SK-N-SH treated with all-trans-retinoic acid at 6 μM for 48 hours (cell line): Measurements from ENCODE around the gene SLC16A1.

Experiments used
- ATAC-seq: fragments of 200-7000 bp; cut with Tn5 transposase; 3 replicates; pipeline ENCODE4 v1.9.1; 2020; ENCODE audit warnings: mild to moderate bottlenecking, moderate library complexity
- ARNTL ChIP-seq: fragments of 450-650 bp; formaldehyde crosslinking; IDR thresholded peaks from 2 replicates; pipeline ENCODE4 v1.5.0; 2020; ENCODE audit warnings: low read depth, mild to moderate bottlenecking, moderate library complexity, borderline replicate concordance
- BACH2 ChIP-seq: fragments of 250-450 bp; sonication (Bioruptor Pico); IDR thresholded peaks from 2 replicates; pipeline ENCODE4 v1.9.0; 2021; ENCODE audit warnings: mild to moderate bottlenecking, borderline replicate concordance
- CREB5 ChIP-seq: fragments of 250-450 bp; sonication (Bioruptor Pico); IDR thresholded peaks from 2 replicates; pipeline ENCODE4 v1.5.1; 2020; ENCODE audit warnings: low read depth, mild to moderate bottlenecking, moderate library complexity
- CSDC2 ChIP-seq: fragments of 250-450 bp; sonication (Bioruptor Pico); IDR thresholded peaks from 2 replicates; pipeline ENCODE4 v1.5.0; 2020; ENCODE audit warnings: mild to moderate bottlenecking, moderate library complexity
- ESRRG ChIP-seq: fragments of 250-450 bp; sonication (Bioruptor Pico); IDR thresholded peaks from 2 replicates; pipeline ENCODE4 v1.6.1; 2021; ENCODE audit warnings: mild to moderate bottlenecking
- GLIS3 ChIP-seq: fragments of 250-450 bp; sonication (Bioruptor Pico); IDR thresholded peaks from 2 replicates; pipeline ENCODE4 v1.5.0; 2020; ENCODE audit warnings: mild to moderate bottlenecking, moderate library complexity
- OSR1 ChIP-seq: fragments of 250-450 bp; sonication (Bioruptor Pico); IDR thresholded peaks from 2 replicates; pipeline ENCODE4 v1.8.0; 2022; ENCODE audit warnings: moderate library complexity, mild to moderate bottlenecking, inconsistent platforms
- RARB ChIP-seq: fragments of 250-450 bp; sonication (Bioruptor Pico); IDR thresholded peaks from 2 replicates; pipeline ENCODE4 v1.8.0; 2021; ENCODE audit warnings: mild to moderate bottlenecking, moderate library complexity
- SNAI2 ChIP-seq: fragments of 250-450 bp; sonication (Bioruptor Pico); IDR thresholded peaks from 2 replicates; pipeline ENCODE4 v1.5.0; 2020; ENCODE audit warnings: mild to moderate bottlenecking, moderate library complexity
- TCF4 ChIP-seq: fragments of 250-450 bp; sonication (Bioruptor Pico); IDR thresholded peaks from 2 replicates; pipeline ENCODE4 v1.8.0; 2021; ENCODE audit warnings: mild to moderate bottlenecking, moderate library complexity, borderline replicate concordance
- TOX ChIP-seq: fragments of 250-450 bp; sonication (Bioruptor Pico); IDR thresholded peaks from 2 replicates; pipeline ENCODE4 v1.8.0; 2021; ENCODE audit warnings: mild to moderate bottlenecking, moderate library complexity, borderline replicate concordance
- ZC3H10 ChIP-seq: fragments of 250-450 bp; sonication (Bioruptor Pico); IDR thresholded peaks from 2 replicates; pipeline ENCODE4 v1.5.1; 2021; ENCODE audit warnings: mild to moderate bottlenecking, moderate library complexity
- ZFP3 ChIP-seq: fragments of 250-450 bp; sonication (Bioruptor Pico); IDR thresholded peaks from 2 replicates; pipeline ENCODE4 v1.5.0; 2020; ENCODE audit warnings: mild to moderate bottlenecking, moderate library complexity
- ZFP30 ChIP-seq: fragments of 450-650 bp; formaldehyde crosslinking; IDR thresholded peaks from 2 replicates; pipeline ENCODE4 v1.5.0; 2022; ENCODE audit warnings: mild to moderate bottlenecking, moderate library complexity
- ZNF565 ChIP-seq: fragments of 450-650 bp; formaldehyde crosslinking; conservative IDR thresholded peaks from 2 replicates; pipeline ENCODE4 v1.5.0; 2020; ENCODE audit warnings: low read depth, mild to moderate bottlenecking, moderate library complexity
- ZNF8 ChIP-seq: fragments of 450-650 bp; formaldehyde crosslinking; IDR thresholded peaks from 2 replicates; pipeline ENCODE4 v1.5.0; 2020; ENCODE audit warnings: mild to moderate bottlenecking, moderate library complexity
- TF ChIP-seq, protein P1 (sequence below): fragments of 250-450 bp; sonication (Bioruptor Pico); IDR thresholded peaks from 2 replicates; pipeline ENCODE4 v1.8.0; 2020; ENCODE audit warnings: mild to moderate bottlenecking, moderate library complexity, borderline replicate concordance
- TF ChIP-seq, protein P2 (sequence below): fragments of 250-450 bp; sonication (Bioruptor Pico); IDR thresholded peaks from 2 replicates; pipeline ENCODE4 v1.8.0; 2021; ENCODE audit warnings: low read depth, mild to moderate bottlenecking, moderate library complexity, borderline replicate concordance
- TF ChIP-seq, protein P3 (sequence below): fragments of 250-450 bp; sonication (Bioruptor Pico); IDR thresholded peaks from 2 replicates; pipeline ENCODE4 v1.5.0; 2020; ENCODE audit warnings: mild to moderate bottlenecking, moderate library complexity

SLC16A1 gene

GRCh38 chr1:112988367-112988766 is 32.4 kb upstream of the SLC16A1 start:
- TF ChIP-seq, protein P1, sequence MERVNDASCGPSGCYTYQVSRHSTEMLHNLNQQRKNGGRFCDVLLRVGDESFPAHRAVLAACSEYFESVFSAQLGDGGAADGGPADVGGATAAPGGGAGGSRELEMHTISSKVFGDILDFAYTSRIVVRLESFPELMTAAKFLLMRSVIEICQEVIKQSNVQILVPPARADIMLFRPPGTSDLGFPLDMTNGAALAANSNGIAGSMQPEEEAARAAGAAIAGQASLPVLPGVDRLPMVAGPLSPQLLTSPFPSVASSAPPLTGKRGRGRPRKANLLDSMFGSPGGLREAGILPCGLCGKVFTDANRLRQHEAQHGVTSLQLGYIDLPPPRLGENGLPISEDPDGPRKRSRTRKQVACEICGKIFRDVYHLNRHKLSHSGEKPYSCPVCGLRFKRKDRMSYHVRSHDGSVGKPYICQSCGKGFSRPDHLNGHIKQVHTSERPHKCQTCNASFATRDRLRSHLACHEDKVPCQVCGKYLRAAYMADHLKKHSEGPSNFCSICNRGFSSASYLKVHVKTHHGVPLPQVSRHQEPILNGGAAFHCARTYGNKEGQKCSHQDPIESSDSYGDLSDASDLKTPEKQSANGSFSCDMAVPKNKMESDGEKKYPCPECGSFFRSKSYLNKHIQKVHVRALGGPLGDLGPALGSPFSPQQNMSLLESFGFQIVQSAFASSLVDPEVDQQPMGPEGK (CRISPR knock-in tag), result no peak
- TF ChIP-seq ZC3H10 (CRISPR knock-in tag) (no peak), TOX (CRISPR knock-in tag) (no peak), GLIS3 (CRISPR knock-in tag) (no peak), ZNF565 (CRISPR knock-in tag) (no peak), ARNTL (CRISPR knock-in tag) (no peak), CSDC2 (CRISPR knock-in tag) (no peak), ZFP30 (no peak), TCF4 (CRISPR knock-in tag) (no peak), ZFP3 (CRISPR knock-in tag) (no peak), SNAI2 (CRISPR knock-in tag) (no peak), RARB (no peak)
- TF ChIP-seq, all 23 proteins: peak for 0
- ATAC-seq, result no peak

DNA sequence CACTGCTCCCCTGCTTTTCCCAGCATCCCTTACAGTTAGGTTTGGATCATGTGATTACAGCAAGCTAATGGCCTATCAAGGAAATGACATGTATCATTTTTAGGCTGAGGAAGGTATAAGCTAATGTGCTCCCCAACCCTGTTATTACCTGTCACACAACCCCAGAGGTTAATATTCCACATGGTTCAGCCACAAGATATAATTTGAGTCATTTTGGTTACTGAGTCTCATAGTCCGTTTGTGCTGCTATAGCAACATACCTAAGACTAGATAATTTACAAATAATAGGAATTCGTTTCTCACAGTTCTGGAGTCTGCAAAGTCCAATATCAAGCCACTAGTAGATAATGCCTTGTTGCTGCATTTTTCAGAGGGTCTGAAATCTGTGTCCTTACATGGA is 29.1 kb upstream of the SLC16A1 start:
- no peak for ATAC-seq
- TF ChIP-seq, protein P2, sequence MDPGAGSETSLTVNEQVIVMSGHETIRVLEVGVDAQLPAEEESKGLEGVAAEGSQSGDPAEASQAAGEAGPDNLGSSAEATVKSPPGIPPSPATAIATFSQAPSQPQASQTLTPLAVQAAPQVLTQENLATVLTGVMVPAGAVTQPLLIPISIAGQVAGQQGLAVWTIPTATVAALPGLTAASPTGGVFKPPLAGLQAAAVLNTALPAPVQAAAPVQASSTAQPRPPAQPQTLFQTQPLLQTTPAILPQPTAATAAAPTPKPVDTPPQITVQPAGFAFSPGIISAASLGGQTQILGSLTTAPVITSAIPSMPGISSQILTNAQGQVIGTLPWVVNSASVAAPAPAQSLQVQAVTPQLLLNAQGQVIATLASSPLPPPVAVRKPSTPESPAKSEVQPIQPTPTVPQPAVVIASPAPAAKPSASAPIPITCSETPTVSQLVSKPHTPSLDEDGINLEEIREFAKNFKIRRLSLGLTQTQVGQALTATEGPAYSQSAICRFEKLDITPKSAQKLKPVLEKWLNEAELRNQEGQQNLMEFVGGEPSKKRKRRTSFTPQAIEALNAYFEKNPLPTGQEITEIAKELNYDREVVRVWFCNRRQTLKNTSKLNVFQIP (CRISPR knock-in tag), result no peak
- TF ChIP-seq CSDC2 (CRISPR knock-in tag) (no peak), ESRRG (CRISPR knock-in tag) (no peak), RARB (no peak), TOX (CRISPR knock-in tag) (no peak)
- TF ChIP-seq, protein P3, sequence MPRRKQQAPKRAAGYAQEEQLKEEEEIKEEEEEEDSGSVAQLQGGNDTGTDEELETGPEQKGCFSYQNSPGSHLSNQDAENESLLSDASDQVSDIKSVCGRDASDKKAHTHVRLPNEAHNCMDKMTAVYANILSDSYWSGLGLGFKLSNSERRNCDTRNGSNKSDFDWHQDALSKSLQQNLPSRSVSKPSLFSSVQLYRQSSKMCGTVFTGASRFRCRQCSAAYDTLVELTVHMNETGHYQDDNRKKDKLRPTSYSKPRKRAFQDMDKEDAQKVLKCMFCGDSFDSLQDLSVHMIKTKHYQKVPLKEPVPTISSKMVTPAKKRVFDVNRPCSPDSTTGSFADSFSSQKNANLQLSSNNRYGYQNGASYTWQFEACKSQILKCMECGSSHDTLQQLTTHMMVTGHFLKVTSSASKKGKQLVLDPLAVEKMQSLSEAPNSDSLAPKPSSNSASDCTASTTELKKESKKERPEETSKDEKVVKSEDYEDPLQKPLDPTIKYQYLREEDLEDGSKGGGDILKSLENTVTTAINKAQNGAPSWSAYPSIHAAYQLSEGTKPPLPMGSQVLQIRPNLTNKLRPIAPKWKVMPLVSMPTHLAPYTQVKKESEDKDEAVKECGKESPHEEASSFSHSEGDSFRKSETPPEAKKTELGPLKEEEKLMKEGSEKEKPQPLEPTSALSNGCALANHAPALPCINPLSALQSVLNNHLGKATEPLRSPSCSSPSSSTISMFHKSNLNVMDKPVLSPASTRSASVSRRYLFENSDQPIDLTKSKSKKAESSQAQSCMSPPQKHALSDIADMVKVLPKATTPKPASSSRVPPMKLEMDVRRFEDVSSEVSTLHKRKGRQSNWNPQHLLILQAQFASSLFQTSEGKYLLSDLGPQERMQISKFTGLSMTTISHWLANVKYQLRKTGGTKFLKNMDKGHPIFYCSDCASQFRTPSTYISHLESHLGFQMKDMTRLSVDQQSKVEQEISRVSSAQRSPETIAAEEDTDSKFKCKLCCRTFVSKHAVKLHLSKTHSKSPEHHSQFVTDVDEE, result no peak

DNA sequence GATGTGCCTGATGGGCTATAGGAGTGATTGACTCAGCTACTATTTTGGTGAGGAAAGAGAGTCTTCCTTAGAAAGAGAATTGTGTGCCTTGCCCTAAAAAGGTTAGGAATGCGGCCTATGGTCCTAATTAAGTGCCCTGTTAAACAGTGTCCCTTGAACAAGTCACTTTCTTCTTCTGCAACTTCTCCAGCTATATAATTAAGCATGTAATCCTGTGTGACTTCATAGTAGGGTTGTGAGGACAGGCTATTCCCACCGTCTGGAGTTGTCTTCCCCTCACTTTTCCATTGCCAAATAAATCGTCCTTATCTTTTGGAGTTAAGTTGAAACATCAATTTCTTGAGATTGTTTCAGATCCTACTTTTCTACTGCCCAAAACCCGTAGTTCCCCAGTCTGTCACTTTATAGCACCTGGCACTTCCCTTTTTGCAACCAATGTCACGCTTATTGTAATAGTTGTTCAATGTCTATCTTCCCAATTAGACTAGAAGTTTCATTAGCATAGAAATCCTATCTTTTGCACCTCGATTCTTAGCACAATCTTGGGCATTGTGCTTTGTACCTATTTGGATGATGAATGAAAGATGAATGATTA is 27.6 kb upstream of the SLC16A1 start:
- TF ChIP-seq ZFP30 (no peak), CSDC2 (CRISPR knock-in tag) (no peak), BACH2 (CRISPR knock-in tag) (no peak), SNAI2 (CRISPR knock-in tag) (no peak), TOX (CRISPR knock-in tag) (no peak), ESRRG (CRISPR knock-in tag) (no peak), CREB5 (CRISPR knock-in tag) (no peak)
- ATAC-seq, result no peak

GRCh38 chr1:112982853-112983536 is 27.0 kb upstream of the SLC16A1 start:
- no peak for ATAC-seq
- TF ChIP-seq, protein P3, result no peak
- TF ChIP-seq OSR1 (CRISPR knock-in tag) (no peak), TCF4 (CRISPR knock-in tag) (no peak), CREB5 (CRISPR knock-in tag) (no peak), ZNF8 (CRISPR knock-in tag) (no peak), ARNTL (CRISPR knock-in tag) (no peak), ZNF565 (CRISPR knock-in tag) (no peak), ZFP30 (no peak), BACH2 (CRISPR knock-in tag) (no peak), RARB (no peak), GLIS3 (CRISPR knock-in tag) (no peak), ZFP3 (CRISPR knock-in tag) (no peak), ESRRG (CRISPR knock-in tag) (no peak)
- TF ChIP-seq, protein P2 (CRISPR knock-in tag), result no peak
